ENCODE measurements around the gene DDX25.
"Not testable (repeated sequence)": the region's sequence is repeated elsewhere in the genome, so short reads cannot be mapped to it uniquely, and the experiment has no call there.

DDX25 gene

GRCh38 chr11:125903711-125904659, at the start of gene DDX25:
DDX25 (plus strand) TSS chr11:125904508; CDS start chr11:125904518, 10 bp downstream.
- no peak for TF ChIP-seq CTCF (IDR thresholded peaks at IDR 0.05; ENCODE audit: low read depth, low read length, missing control alignments)
- H3K4me3 ChIP-seq (ENCODE audit: low read depth, low read length), result peak within 1 kb of the TSS; percentile 88
- no peak for DNase-seq (ENCODE audit: low read depth)
- in situ Hi-C loops (cut with HindIII; ENCODE audit: low sequenced_read_pairs), result no loop called here

GRCh38 chr11:125857670-125858069, 46.6 kb upstream of the DDX25 start:
- H3K4me3 ChIP-seq (ENCODE audit: low read depth, low read length); in situ Hi-C loops (cut with HindIII; ENCODE audit: low sequenced_read_pairs); DNase-seq (ENCODE audit: low read depth): not testable (repeated sequence)

GRCh38 chr11:125862786-125863185, 41.5 kb upstream of the DDX25 start:
- H3K4me3 ChIP-seq (ENCODE audit: low read depth, low read length); DNase-seq (ENCODE audit: low read depth); in situ Hi-C loops (cut with HindIII; ENCODE audit: low sequenced_read_pairs): not testable (repeated sequence)

- H3K4me3 ChIP-seq (ENCODE audit: low read depth, low read length); in situ Hi-C loops (cut with HindIII; ENCODE audit: low sequenced_read_pairs); DNase-seq (ENCODE audit: low read depth): not testable (repeated sequence)
These were observed 39.0 kb upstream of the DDX25 start for GRCh38 chr11:125865354-125865753.

- in situ Hi-C loops (cut with HindIII; ENCODE audit: low sequenced_read_pairs), result no loop called here
- H3K4me3 ChIP-seq (ENCODE audit: low read depth, low read length), result no peak overlapping the region
- no peak for DNase-seq (ENCODE audit: low read depth)
- TF ChIP-seq CTCF (IDR thresholded peaks at IDR 0.05; ENCODE audit: low read depth, low read length, missing control alignments), result no peak
These were observed 34.8 kb upstream of the DDX25 start for GRCh38 chr11:125869521-125869920.

- no peak overlapping the region for H3K4me3 ChIP-seq (ENCODE audit: low read depth, low read length)
- in situ Hi-C loops (cut with HindIII; ENCODE audit: low sequenced_read_pairs), result no loop called here
- DNase-seq (ENCODE audit: low read depth), result peak; percentile 9
- TF ChIP-seq CTCF (IDR thresholded peaks at IDR 0.05; ENCODE audit: low read depth, low read length, missing control alignments), result peak; percentile 70
These were observed 32.7 kb upstream of the DDX25 start for GRCh38 chr11:125871391-125872137.

- in situ Hi-C loops (cut with HindIII; ENCODE audit: low sequenced_read_pairs), result no loop called here
- H3K4me3 ChIP-seq (ENCODE audit: low read depth, low read length), result no peak overlapping the region
- TF ChIP-seq CTCF (IDR thresholded peaks at IDR 0.05; ENCODE audit: low read depth, low read length, missing control alignments), result no peak
- no peak for DNase-seq (ENCODE audit: low read depth)
These were observed 32.2 kb upstream of the DDX25 start for GRCh38 chr11:125872138-125872491.

All from astrocyte of the cerebellum (primary cell).